ENCODE data around the gene VTI1A.

VTI1A gene

GRCh38 chr10:112817981-112818777 lies 371.2 kb downstream of the VTI1A start:
- DNase-seq: no peak

GRCh38 chr10:112819231-112819630 lies 372.2 kb downstream of the VTI1A start:
- DNase-seq: peak; percentile 75

GRCh38 chr10:112820320-112820719 lies 373.3 kb downstream of the VTI1A start:
- no peak for DNase-seq

GRCh38 chr10:112821038-112821437 lies 374.0 kb downstream of the VTI1A start:
- no peak for DNase-seq

- peak; percentile 23 for DNase-seq
Measured at GRCh38 chr10:112821663-112822062, 374.6 kb downstream of the VTI1A start.

GRCh38 chr10:112823007-112823406 lies 376.0 kb downstream of the VTI1A start:
- no peak for DNase-seq

GRCh38 chr10:112823604-112824003 lies 376.6 kb downstream of the VTI1A start:
- no peak for DNase-seq

GRCh38 chr10:112826018-112826697 lies 379.1 kb downstream of the VTI1A start:
- DNase-seq: no peak

GRCh38 chr10:112827086-112827485 lies 380.1 kb downstream of the VTI1A start:
- DNase-seq: no peak

GRCh38 chr10:112827951-112828350 lies 380.9 kb downstream of the VTI1A start:
- no peak for DNase-seq

- no peak for DNase-seq
Measured at GRCh38 chr10:112831859-112832258, 384.8 kb downstream of the VTI1A start.

- DNase-seq: no peak
Measured at GRCh38 chr10:112832361-112832878, 385.4 kb downstream of the VTI1A start.

GRCh38 chr10:112832959-112833358 lies 385.9 kb downstream of the VTI1A start:
- no peak for DNase-seq

- peak; percentile 85 for DNase-seq
Measured at GRCh38 chr10:112834751-112835181, 387.8 kb downstream of the VTI1A start.

- peak; percentile 36 for DNase-seq
Measured at GRCh38 chr10:112835217-112835715, 388.3 kb downstream of the VTI1A start.

- peak; percentile 83 for DNase-seq
Measured at GRCh38 chr10:112835944-112836451, 389.0 kb downstream of the VTI1A start.

GRCh38 chr10:112838784-112839481 lies 391.9 kb downstream of the VTI1A start:
- no peak for DNase-seq

GRCh38 chr10:112839928-112840654 lies 393.1 kb downstream of the VTI1A start:
- no peak for DNase-seq

GRCh38 chr10:112841549-112841948 lies 394.5 kb downstream of the VTI1A start:
- no peak for DNase-seq

- no peak for DNase-seq
Measured at GRCh38 chr10:112842832-112843360, 395.9 kb downstream of the VTI1A start.

GRCh38 chr10:112843623-112844022 lies 396.6 kb downstream of the VTI1A start:
- DNase-seq: peak; percentile 59
